Measurements from ENCODE around the gene CAMK2G.

Gene CAMK2G

GRCh38 chr10:73780966-73781365 is 93.4 kb downstream of the CAMK2G start:
- in situ Hi-C loops (cut with MboI; ENCODE audit: low sequenced_read_pairs): no loop called here

- in situ Hi-C loops (cut with MboI; ENCODE audit: low sequenced_read_pairs): no loop called here
Measured at GRCh38 chr10:73780301-73780700, 94.1 kb downstream of the CAMK2G start.

GRCh38 chr10:73779539-73780197 is 94.7 kb downstream of the CAMK2G start:
- in situ Hi-C loops (cut with MboI; ENCODE audit: low sequenced_read_pairs): no loop called here

GRCh38 chr10:73779018-73779417 is 95.3 kb downstream of the CAMK2G start:
- in situ Hi-C loops (cut with MboI; ENCODE audit: low sequenced_read_pairs): no loop called here

GRCh38 chr10:73774637-73775036 is 99.7 kb downstream of the CAMK2G start:
- in situ Hi-C loops (cut with MboI; ENCODE audit: low sequenced_read_pairs): no loop called here

GRCh38 chr10:73773152-73773879 is 101.0 kb downstream of the CAMK2G start:
- in situ Hi-C loops (cut with MboI; ENCODE audit: low sequenced_read_pairs): no loop called here

- in situ Hi-C loops (cut with MboI; ENCODE audit: low sequenced_read_pairs): no loop called here
Measured at GRCh38 chr10:73772281-73773151, 101.8 kb downstream of the CAMK2G start.

- in situ Hi-C loops (cut with MboI; ENCODE audit: low sequenced_read_pairs): no loop called here
Measured at GRCh38 chr10:73771722-73772280, 102.6 kb downstream of the CAMK2G start.

GRCh38 chr10:73769396-73769795 is 105.0 kb downstream of the CAMK2G start:
- in situ Hi-C loops (cut with MboI; ENCODE audit: low sequenced_read_pairs): no loop called here

GRCh38 chr10:73768881-73769280 is 105.5 kb downstream of the CAMK2G start:
- in situ Hi-C loops (cut with MboI; ENCODE audit: low sequenced_read_pairs): no loop called here

GRCh38 chr10:73765066-73765465 is 109.3 kb downstream of the CAMK2G start:
- in situ Hi-C loops (cut with MboI; ENCODE audit: low sequenced_read_pairs): no loop called here

GRCh38 chr10:73763343-73763742 is 111.0 kb downstream of the CAMK2G start:
- in situ Hi-C loops (cut with MboI; ENCODE audit: low sequenced_read_pairs): no loop called here

- in situ Hi-C loops (cut with MboI; ENCODE audit: low sequenced_read_pairs): no loop called here
Measured at GRCh38 chr10:73762915-73763314, 111.4 kb downstream of the CAMK2G start.
